Lower lobe of right lung (tissue), 2 donors: ENCODE results near the gene KCNAB1. TPM values are rescaled to one million over a fixed set of nuclear protein-coding genes. Genes with fewer than 3 reads are reported as not detected.

ENCODE experiments used
- ATAC-seq, 2 donors: fragments of 200-7000 bp; cut with Tn5 transposase; one replicate each; pipeline ENCODE4 v1.9.1; 2020 to 2022; ENCODE audit warnings: mild to moderate bottlenecking in 2 of 2, moderate library complexity in 2 of 2
- DNase-seq: peaks from one replicate; pipeline ENCODE4 v3.0.0-alpha.2; 2020
- H3K27ac ChIP-seq: fragments of 200-600 bp; one replicate; pipeline ENCODE4 v1.8.0; 2022
- H3K27me3 ChIP-seq: fragments of 200-600 bp; one replicate; pipeline ENCODE4 v1.8.0; 2022; ENCODE audit warnings: low read depth
- H3K36me3 ChIP-seq: fragments of 200-600 bp; one replicate; pipeline ENCODE4 v1.8.0; 2022; ENCODE audit warnings: mild to moderate bottlenecking
- H3K4me1 ChIP-seq: fragments of 200-600 bp; one replicate; pipeline ENCODE4 v1.8.0; 2022
- H3K4me3 ChIP-seq: fragments of 200-600 bp; one replicate; pipeline ENCODE4 v1.8.0; 2022; ENCODE audit warnings: mild to moderate bottlenecking
- H3K9me3 ChIP-seq: fragments of 200-600 bp; one replicate; pipeline ENCODE4 v1.8.0; 2022
- CTCF ChIP-seq: fragments of 200-600 bp; IDR thresholded peaks from one replicate; pipeline ENCODE4 v1.8.0; 2022; ENCODE audit warnings: antibody characterized with exemption, mild to moderate bottlenecking
- intact Hi-C: fragments of 100-400 bp; cut with DNase I; formaldehyde crosslinking; loops from one replicate; pipeline ENCODE4 v1.11.0; 2022
- total RNA-seq: library from RNA; stranded (reverse); fragmentation: NEBNext Ultra II Directional; extraction: Animal tissue kit (Norgen Biotek cat#: 25700); gene quantifications from one replicate; pipeline ENCODE4 v1.2.1, GENCODE V29; 2021
- donor health status: DM: no; HTN: yes; CAD: no; lungs with severe emphysema.

KCNAB1 gene
- total RNA-seq, 1 donor from 2014 or later: 4.7 TPM

DNA sequence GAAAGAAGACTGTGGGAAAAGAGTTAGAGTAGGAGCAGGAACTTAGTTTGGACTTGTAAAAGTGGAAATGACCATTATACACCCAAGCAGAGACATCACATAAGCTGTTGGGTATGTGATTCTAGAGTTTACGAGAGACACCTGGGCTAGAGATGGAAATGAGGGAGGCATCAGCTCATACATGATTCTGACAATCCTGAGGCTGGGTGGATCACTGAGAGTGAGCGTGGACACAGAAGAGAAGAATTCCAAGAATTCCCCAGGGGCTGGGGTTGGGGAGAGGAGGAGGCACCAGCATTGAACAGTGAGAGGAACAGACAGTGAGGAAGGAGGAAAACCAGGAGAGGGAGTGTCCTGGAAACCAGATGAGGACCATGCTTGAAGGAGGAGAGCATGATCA, 113.5 kb downstream of the KCNAB1 start:
- Histone ChIP-seq H3K4me1 (no peaks in the 10 kb centered on the region), H3K9me3 (no peaks in the 10 kb centered on the region), H3K27me3 (no peaks in the 10 kb centered on the region), H3K4me3 (no peak overlapping the region), H3K36me3 (no peaks in the 10 kb centered on the region), H3K27ac (no peak overlapping the region)
- intact Hi-C loops: no loop called here
- ATAC-seq (no peak), DNase-seq (no peak)
- TF ChIP-seq CTCF: no peak

GRCh38 chr3:156236556-156237260, 116.3 kb downstream of the KCNAB1 start:
- no peak for TF ChIP-seq CTCF
- intact Hi-C loops: no loop called here
- Histone ChIP-seq H3K4me3 (no peak overlapping the region), H3K9me3 (no peaks in the 10 kb centered on the region), H3K27ac (no peak overlapping the region), H3K4me1 (no peaks in the 10 kb centered on the region), H3K27me3 (no peaks in the 10 kb centered on the region), H3K36me3 (no peaks in the 10 kb centered on the region)
- no peak for DNase-seq
- no peak for ATAC-seq

DNA sequence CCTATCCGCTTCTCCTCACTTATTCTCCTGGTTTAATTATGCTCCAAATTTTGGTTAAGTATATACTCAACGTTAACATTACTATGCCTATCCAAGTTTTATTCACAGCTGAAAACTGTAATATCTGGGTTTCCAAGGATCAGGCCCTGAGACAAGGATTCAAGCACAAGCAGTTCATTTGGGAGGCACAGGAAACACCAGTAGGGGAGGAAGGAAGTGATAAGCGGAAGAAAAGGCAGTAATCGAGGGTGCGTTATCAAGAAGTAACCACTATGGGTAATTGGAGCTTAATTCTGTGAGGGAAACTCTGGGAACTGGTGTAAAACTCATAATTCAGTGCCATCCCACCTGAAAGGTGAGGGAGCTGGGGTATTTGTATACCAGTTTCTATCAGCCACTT, 120.3 kb downstream of the KCNAB1 start:
- Histone ChIP-seq H3K4me1 (no peaks in the 10 kb centered on the region), H3K36me3 (no peaks in the 10 kb centered on the region), H3K4me3 (no peak overlapping the region), H3K27ac (no peak overlapping the region), H3K9me3 (no peaks in the 10 kb centered on the region), H3K27me3 (no peaks in the 10 kb centered on the region)
- DNase-seq (no peak), ATAC-seq (no peak)
- intact Hi-C loops: no loop called here
- TF ChIP-seq CTCF: no peak

- Histone ChIP-seq H3K4me1 (no peaks in the 10 kb centered on the region), H3K9me3 (no peaks in the 10 kb centered on the region), H3K4me3 (no peak overlapping the region), H3K36me3 (no peaks in the 10 kb centered on the region), H3K27ac (no peak overlapping the region), H3K27me3 (peaks cover 8% of the 10 kb centered on the region)
- no peak for TF ChIP-seq CTCF
- intact Hi-C loops: no loop called here
- ATAC-seq: no peak
- DNase-seq: no peak
Measured at GRCh38 chr3:156246961-156247725, 126.8 kb downstream of the KCNAB1 start.

GRCh38 chr3:156250550-156250949, 130.2 kb downstream of the KCNAB1 start:
- DNase-seq (no peak), ATAC-seq (no peak)
- TF ChIP-seq CTCF: no peak
- intact Hi-C loops: no loop called here
- no peak overlapping the region for H3K27ac ChIP-seq
- H3K36me3 ChIP-seq: no peaks in the 10 kb centered on the region
- no peaks in the 10 kb centered on the region for H3K4me1 ChIP-seq
- H3K4me3 ChIP-seq: no peak overlapping the region
- H3K9me3 ChIP-seq: no peaks in the 10 kb centered on the region
- H3K27me3 ChIP-seq: peaks cover 8% of the 10 kb centered on the region
